GM12891 (cell line): ENCODE measurements around the gene CCDC154.

ENCODE experiments used
- PAX5 ChIP-seq: IDR thresholded peaks from 2 replicates; pipeline ENCODE4 v1.6.1; 2011; ENCODE audit warnings: low read length, moderate library complexity, mild to moderate bottlenecking; ENCODE audit not compliant: insufficient read depth, severe bottlenecking
- POLR2A ChIP-seq: IDR thresholded peaks from 2 replicates; pipeline ENCODE4 v1.6.1; 2011; ENCODE audit warnings: low read depth, low read length, control low read depth
- POLR2AphosphoS5 ChIP-seq: IDR thresholded peaks from 2 replicates; pipeline ENCODE4 v1.6.1; 2011; ENCODE audit warnings: low read depth, low read length, control low read depth
- POU2F2 ChIP-seq: IDR thresholded peaks from 2 replicates; pipeline ENCODE4 v1.6.1; 2011; ENCODE audit warnings: low read depth, mild to moderate bottlenecking, control low read depth, low read length, moderate library complexity
- SPI1 ChIP-seq: IDR thresholded peaks from 2 replicates; pipeline ENCODE4 v1.6.1; 2011; ENCODE audit warnings: low read depth, low read length, control low read depth
- TAF1 ChIP-seq: IDR thresholded peaks from 2 replicates; pipeline ENCODE4 v1.6.1; 2011; ENCODE audit warnings: low read depth, low read length, control low read depth

- TF ChIP-seq POLR2A (no peak), POLR2AphosphoS5 (no peak), SPI1 (peak; percentile 38; the same call in 1 of the 2 replicates), TAF1 (no peak), POU2F2 (no peak), PAX5 (no peak)
These were observed 30.4 kb downstream of the CCDC154 start for GRCh38 chr16:1413684-1414531.
